Upper lobe of right lung (tissue), 1 donor: Measurements from ENCODE around the gene LRP3. TPM values are rescaled to one million over a fixed set of nuclear protein-coding genes. Genes with fewer than 3 reads are reported as not detected.
A peak's percentile ranks its signal among the peaks of the same experiment; 100 is the strongest.

Experiments
- ATAC-seq: fragments of 200-7000 bp; cut with Tn5 transposase; one replicate; pipeline ENCODE4 v1.9.1; 2020; ENCODE audit warnings: mild to moderate bottlenecking, moderate library complexity
- DNase-seq: peaks from one replicate; pipeline ENCODE4 v3.0.0-alpha.2; 2020
- H3K27ac ChIP-seq: fragments of 200-600 bp; one replicate; pipeline ENCODE4 v1.8.0; 2022
- H3K27me3 ChIP-seq: fragments of 200-600 bp; one replicate; pipeline ENCODE4 v1.8.0; 2022; ENCODE audit warnings: mild to moderate bottlenecking
- H3K36me3 ChIP-seq: fragments of 200-600 bp; one replicate; pipeline ENCODE4 v1.8.0; 2022
- H3K4me1 ChIP-seq: fragments of 200-600 bp; one replicate; pipeline ENCODE4 v1.8.0; 2022
- H3K4me3 ChIP-seq: fragments of 200-600 bp; one replicate; pipeline ENCODE4 v1.8.0; 2022; ENCODE audit warnings: mild to moderate bottlenecking
- H3K9me3 ChIP-seq: fragments of 200-600 bp; one replicate; pipeline ENCODE4 v1.8.0; 2022
- intact Hi-C: fragments of 100-400 bp; cut with DNase I; formaldehyde crosslinking; loops from one replicate; pipeline ENCODE4 v1.11.0; 2022
- total RNA-seq: library from RNA; stranded (reverse); fragmentation: NEBNext Ultra II Directional; extraction: Animal tissue kit (Norgen Biotek cat#: 25700); gene quantifications from one replicate; pipeline ENCODE4 v1.2.1, GENCODE V29; 2021
- TF ChIP-seq, protein P1 (sequence below): fragments of 200-600 bp; IDR thresholded peaks from one replicate; pipeline ENCODE4 v1.8.0; 2022; ENCODE audit warnings: antibody characterized with exemption
- donor health status: DM: no; HTN: yes; CAD: no; lungs with severe emphysema.

LRP3 gene
- total RNA-seq, 1 donor from 2014 or later: 22.0 TPM

DNA sequence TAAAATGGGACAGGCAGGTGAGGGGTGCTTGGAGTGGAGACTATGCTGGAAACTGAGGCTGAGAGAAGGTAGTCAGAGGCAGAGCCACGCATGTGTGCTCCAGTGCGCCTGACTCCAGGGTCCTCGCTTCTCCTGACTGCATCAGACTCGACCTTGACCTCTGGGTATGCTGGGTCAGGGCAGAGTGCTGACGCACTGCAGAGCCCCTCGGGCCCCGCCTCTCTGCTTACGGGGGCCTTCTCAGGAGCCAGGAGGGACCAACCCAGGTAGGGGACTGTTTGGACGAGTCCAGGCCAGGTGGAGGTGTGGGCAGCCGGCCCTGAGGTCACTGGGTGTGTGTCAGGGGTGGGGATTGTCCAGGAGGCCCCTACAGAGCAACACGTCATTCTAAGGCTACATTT, 54.4 kb downstream of the LRP3 start:
- no peak for ATAC-seq
- Histone ChIP-seq H3K4me3 (no peak overlapping the region), H3K27me3 (no peaks in the 10 kb centered on the region), H3K36me3 (no peaks in the 10 kb centered on the region), H3K4me1 (no peaks in the 10 kb centered on the region), H3K9me3 (peaks cover 8% of the 10 kb centered on the region), H3K27ac (no peak overlapping the region)
- TF ChIP-seq, protein P1, sequence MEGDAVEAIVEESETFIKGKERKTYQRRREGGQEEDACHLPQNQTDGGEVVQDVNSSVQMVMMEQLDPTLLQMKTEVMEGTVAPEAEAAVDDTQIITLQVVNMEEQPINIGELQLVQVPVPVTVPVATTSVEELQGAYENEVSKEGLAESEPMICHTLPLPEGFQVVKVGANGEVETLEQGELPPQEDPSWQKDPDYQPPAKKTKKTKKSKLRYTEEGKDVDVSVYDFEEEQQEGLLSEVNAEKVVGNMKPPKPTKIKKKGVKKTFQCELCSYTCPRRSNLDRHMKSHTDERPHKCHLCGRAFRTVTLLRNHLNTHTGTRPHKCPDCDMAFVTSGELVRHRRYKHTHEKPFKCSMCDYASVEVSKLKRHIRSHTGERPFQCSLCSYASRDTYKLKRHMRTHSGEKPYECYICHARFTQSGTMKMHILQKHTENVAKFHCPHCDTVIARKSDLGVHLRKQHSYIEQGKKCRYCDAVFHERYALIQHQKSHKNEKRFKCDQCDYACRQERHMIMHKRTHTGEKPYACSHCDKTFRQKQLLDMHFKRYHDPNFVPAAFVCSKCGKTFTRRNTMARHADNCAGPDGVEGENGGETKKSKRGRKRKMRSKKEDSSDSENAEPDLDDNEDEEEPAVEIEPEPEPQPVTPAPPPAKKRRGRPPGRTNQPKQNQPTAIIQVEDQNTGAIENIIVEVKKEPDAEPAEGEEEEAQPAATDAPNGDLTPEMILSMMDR: no peak
- no peak for DNase-seq
- intact Hi-C loops: no loop called here

DNA sequence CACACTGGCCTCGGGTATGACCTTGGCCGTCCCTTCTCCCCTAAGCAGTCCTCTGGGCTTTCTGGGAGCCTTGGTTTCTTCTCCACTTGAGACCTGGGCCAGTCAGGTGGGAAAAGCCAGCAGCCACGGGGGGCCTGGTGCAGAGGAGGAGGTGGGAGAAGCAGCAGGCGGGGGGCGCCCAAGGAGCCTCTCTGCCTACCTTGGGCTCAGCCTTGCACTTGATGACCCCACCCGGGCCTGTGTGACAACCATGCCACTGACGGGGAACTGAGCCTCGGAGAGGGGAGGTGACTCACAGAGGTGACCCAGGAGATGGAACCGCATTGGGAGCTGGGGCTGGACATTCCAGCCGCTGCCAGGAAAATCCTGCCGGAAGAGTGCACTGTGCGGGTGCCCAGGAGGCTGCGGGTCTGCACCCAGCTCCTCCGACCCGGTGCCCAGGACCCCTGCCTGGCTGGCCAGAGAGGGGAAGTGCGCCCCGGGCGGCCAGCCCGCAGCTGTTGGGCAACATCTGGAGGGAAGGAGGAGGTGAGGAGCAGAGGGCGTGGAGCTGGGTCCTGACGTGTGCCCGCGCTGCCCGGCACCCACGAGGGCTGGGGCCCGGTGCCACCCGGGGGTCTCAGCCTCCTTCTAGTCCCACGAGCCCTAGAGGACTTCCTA, 55.0 kb downstream of the LRP3 start:
- H3K4me3 ChIP-seq: no peak overlapping the region
- peaks cover 8% of the 10 kb centered on the region for H3K9me3 ChIP-seq
- H3K27ac ChIP-seq: no peak overlapping the region
- peak; percentile 78 for ATAC-seq
- no peaks in the 10 kb centered on the region for H3K4me1 ChIP-seq
- DNase-seq: peak; percentile 86
- intact Hi-C loops: no loop called here
- TF ChIP-seq, protein P1: no peak
- H3K27me3 ChIP-seq: no peaks in the 10 kb centered on the region
- no peaks in the 10 kb centered on the region for H3K36me3 ChIP-seq

DNA sequence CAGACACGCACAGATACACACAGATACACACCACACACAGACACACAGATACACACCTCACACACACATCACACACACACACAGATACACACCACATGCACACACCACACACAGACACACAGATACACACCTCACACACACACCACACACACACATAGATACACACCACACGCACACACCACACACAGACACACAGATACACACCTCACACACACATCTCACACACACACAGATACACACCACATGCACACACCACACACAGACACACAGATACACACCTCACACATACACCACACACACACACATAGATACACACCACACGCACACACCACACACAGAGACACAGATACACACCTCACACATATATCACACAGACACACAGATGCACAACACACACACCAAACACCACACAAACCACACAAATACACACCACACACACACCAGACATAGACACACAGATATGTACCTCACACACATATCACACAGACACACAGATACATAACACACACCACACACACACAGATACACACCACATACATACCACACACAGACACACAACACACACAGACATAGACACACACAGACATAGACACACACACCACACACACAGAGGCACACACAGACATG, 55.7 kb downstream of the LRP3 start:
- TF ChIP-seq, protein P1: no peak
- H3K27ac ChIP-seq: no peak overlapping the region
- no peaks in the 10 kb centered on the region for H3K27me3 ChIP-seq
- intact Hi-C loops: no loop called here
- ATAC-seq: no peak
- no peaks in the 10 kb centered on the region for H3K36me3 ChIP-seq
- peaks cover 8% of the 10 kb centered on the region for H3K9me3 ChIP-seq
- no peaks in the 10 kb centered on the region for H3K4me1 ChIP-seq
- no peak for DNase-seq
- H3K4me3 ChIP-seq: no peak overlapping the region

DNA sequence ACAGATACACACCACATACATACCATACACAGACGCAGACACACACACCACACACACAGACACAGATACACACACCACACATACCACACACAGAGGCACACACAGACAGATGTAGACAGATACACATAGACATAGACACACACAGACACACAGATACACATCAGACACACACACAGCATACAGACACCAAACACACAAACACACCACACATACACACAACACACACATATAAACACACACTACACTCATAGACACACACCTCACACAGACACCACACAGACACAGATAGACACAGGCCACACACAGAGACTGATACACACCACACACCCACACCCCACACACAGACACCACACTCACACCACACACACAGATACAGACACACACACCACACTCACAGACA, 56.4 kb downstream of the LRP3 start:
- no peak for DNase-seq
- TF ChIP-seq, protein P1: no peak
- Histone ChIP-seq H3K4me1 (no peaks in the 10 kb centered on the region), H3K36me3 (no peaks in the 10 kb centered on the region), H3K4me3 (no peak overlapping the region), H3K9me3 (peaks cover 6% of the 10 kb centered on the region), H3K27ac (no peak overlapping the region), H3K27me3 (no peaks in the 10 kb centered on the region)
- intact Hi-C loops: no loop called here
- no peak for ATAC-seq

DNA sequence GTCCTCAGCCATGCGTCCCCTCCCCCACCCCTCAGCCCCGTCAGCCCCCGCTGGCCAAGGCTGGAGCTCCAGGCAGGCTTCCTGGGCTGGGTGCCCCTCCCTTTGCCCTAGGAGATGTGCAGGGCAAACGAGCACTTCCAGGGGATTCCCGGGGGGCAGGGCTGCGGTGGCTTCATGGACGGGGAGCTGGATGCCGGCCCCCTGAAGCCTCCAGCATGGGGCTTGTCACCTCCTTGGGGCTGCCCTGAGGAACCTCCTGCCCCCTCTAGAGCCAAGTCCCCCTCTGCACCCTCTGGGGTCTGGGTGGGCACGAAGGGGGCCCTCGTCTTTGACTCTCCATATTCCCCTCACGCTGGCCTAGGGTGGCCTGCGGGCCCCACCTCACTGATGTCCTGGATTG, 56.9 kb downstream of the LRP3 start:
- Histone ChIP-seq H3K9me3 (no peaks in the 10 kb centered on the region), H3K36me3 (no peaks in the 10 kb centered on the region), H3K27ac (no peak overlapping the region), H3K27me3 (no peaks in the 10 kb centered on the region), H3K4me3 (no peak overlapping the region), H3K4me1 (no peaks in the 10 kb centered on the region)
- DNase-seq (no peak), ATAC-seq (no peak)
- TF ChIP-seq, protein P1: no peak
- intact Hi-C loops: no loop called here
